GM21360 (cell line): ENCODE data around the gene NOTCH2NLA.
"Not testable (repeated sequence)": the region's sequence is repeated elsewhere in the genome, so short reads cannot be mapped to it uniquely, and the experiment has no call there.

Experiments
- ATAC-seq: cut with Tn5 transposase; IDR thresholded peaks from one replicate; pipeline ENCODE4 v1.9.1; 2021; ENCODE audit warnings: mild to moderate bottlenecking, moderate library complexity; ENCODE audit not compliant: unreplicated experiment

The NOTCH2NLA gene

GRCh38 chr1:146228710-146229477, at the start of gene NOTCH2NLA:
TSS of gene NOTCH2NLA (minus strand) at chr1:146229021. CDS start at chr1:146189337, 39,684 bp downstream.
- not testable (repeated sequence) for ATAC-seq

- ATAC-seq, result peak; percentile 62
These were observed 49.5 kb upstream of the NOTCH2NLA start for GRCh38 chr1:146278346-146278745.

GRCh38 chr1:146277087-146277486, 48.3 kb upstream of the NOTCH2NLA start:
- ATAC-seq, result not testable (repeated sequence)

GRCh38 chr1:146274083-146274482, 45.3 kb upstream of the NOTCH2NLA start:
- ATAC-seq, result not testable (repeated sequence)

GRCh38 chr1:146273194-146273593, 44.4 kb upstream of the NOTCH2NLA start:
- not testable (repeated sequence) for ATAC-seq

GRCh38 chr1:146272734-146273133, 43.9 kb upstream of the NOTCH2NLA start:
- not testable (repeated sequence) for ATAC-seq

GRCh38 chr1:146271977-146272376, 43.2 kb upstream of the NOTCH2NLA start:
- not testable (repeated sequence) for ATAC-seq

- ATAC-seq, result not testable (repeated sequence)
These were observed 41.3 kb upstream of the NOTCH2NLA start for GRCh38 chr1:146270129-146270528.

GRCh38 chr1:146266179-146266748, 37.4 kb upstream of the NOTCH2NLA start:
- ATAC-seq, result not testable (repeated sequence)

- not testable (repeated sequence) for ATAC-seq
These were observed 35.9 kb upstream of the NOTCH2NLA start for GRCh38 chr1:146264761-146265160.

- ATAC-seq, result not testable (repeated sequence)
These were observed 31.3 kb upstream of the NOTCH2NLA start for GRCh38 chr1:146260006-146260730.

GRCh38 chr1:146257992-146258552, 29.3 kb upstream of the NOTCH2NLA start:
- not testable (repeated sequence) for ATAC-seq

GRCh38 chr1:146254569-146255197, 25.9 kb upstream of the NOTCH2NLA start:
- not testable (repeated sequence) for ATAC-seq

- not testable (repeated sequence) for ATAC-seq
These were observed 24.5 kb upstream of the NOTCH2NLA start for GRCh38 chr1:146253249-146253855.

- not testable (repeated sequence) for ATAC-seq
These were observed 22.7 kb upstream of the NOTCH2NLA start for GRCh38 chr1:146251523-146251922.

GRCh38 chr1:146248643-146249042, 19.8 kb upstream of the NOTCH2NLA start:
- ATAC-seq, result not testable (repeated sequence)

GRCh38 chr1:146236626-146237025, 7.8 kb upstream of the NOTCH2NLA start:
- not testable (repeated sequence) for ATAC-seq

GRCh38 chr1:146236026-146236601, 7.3 kb upstream of the NOTCH2NLA start:
- ATAC-seq, result not testable (repeated sequence)

GRCh38 chr1:146228144-146228682, 608 bp downstream of the NOTCH2NLA start:
- ATAC-seq, result not testable (repeated sequence)
